Epithelial cell of prostate (primary cell): ENCODE data around the gene ZBTB40.

Source experiments
- DNase-seq: peaks from one replicate; pipeline ENCODE4 v3.0.0-alpha.2; 2011; ENCODE audit warnings: low read depth, low spot score
- H3K27ac ChIP-seq: fragments of 450-650 bp; 2 replicates; pipeline ENCODE4 v1.5.1; 2017; ENCODE audit warnings: mild to moderate bottlenecking

Gene ZBTB40

GRCh38 chr1:22551591-22551990 is 99.9 kb downstream of the ZBTB40 start:
- H3K27ac ChIP-seq: no peak overlapping the region
- no peak for DNase-seq

GRCh38 chr1:22552021-22552420 is 100.4 kb downstream of the ZBTB40 start:
- no peak for DNase-seq
- H3K27ac ChIP-seq: no peak overlapping the region

- H3K27ac ChIP-seq: no peak overlapping the region
- DNase-seq: no peak
These were observed 101.6 kb downstream of the ZBTB40 start for GRCh38 chr1:22553104-22553880.

- H3K27ac ChIP-seq: no peak overlapping the region
- DNase-seq: no peak
These were observed 102.4 kb downstream of the ZBTB40 start for GRCh38 chr1:22553991-22554522.

GRCh38 chr1:22555371-22555656 is 103.7 kb downstream of the ZBTB40 start:
- DNase-seq: no peak
- H3K27ac ChIP-seq: no peak overlapping the region

- no peak overlapping the region for H3K27ac ChIP-seq
- DNase-seq: no peak
These were observed 104.9 kb downstream of the ZBTB40 start for GRCh38 chr1:22556391-22557104.

- H3K27ac ChIP-seq: no peak overlapping the region
- DNase-seq: peak; percentile 20
These were observed 105.8 kb downstream of the ZBTB40 start for GRCh38 chr1:22557341-22557950.

- H3K27ac ChIP-seq: no peak within 1 kb of the TSS
- DNase-seq: no peak
These were observed 111.2 kb downstream of the ZBTB40 start, which contains the start of gene EPHA8 for GRCh38 chr1:22562584-22563583. Gene EPHA8, plus strand, starts transcription at chr1:22563489. Its CDS starts 147 bp downstream, at chr1:22563636.

GRCh38 chr1:22563671-22564602 is 112.3 kb downstream of the ZBTB40 start:
- H3K27ac ChIP-seq: no peak overlapping the region
- no peak for DNase-seq

GRCh38 chr1:22566161-22566560 is 114.5 kb downstream of the ZBTB40 start:
- no peak overlapping the region for H3K27ac ChIP-seq
- DNase-seq: no peak

- DNase-seq: no peak
- H3K27ac ChIP-seq: no peak overlapping the region
These were observed 115.5 kb downstream of the ZBTB40 start for GRCh38 chr1:22567197-22567596.

GRCh38 chr1:22567994-22568393 is 116.3 kb downstream of the ZBTB40 start:
- no peak for DNase-seq
- no peak overlapping the region for H3K27ac ChIP-seq

- H3K27ac ChIP-seq: no peak overlapping the region
- DNase-seq: no peak
These were observed 117.6 kb downstream of the ZBTB40 start for GRCh38 chr1:22569269-22569668.

GRCh38 chr1:22570140-22570909 is 118.7 kb downstream of the ZBTB40 start:
- no peak overlapping the region for H3K27ac ChIP-seq

GRCh38 chr1:22572818-22573217 is 121.2 kb downstream of the ZBTB40 start:
- no peak for DNase-seq
- no peak overlapping the region for H3K27ac ChIP-seq

More at GRCh38 chr1:22570140-22570909, 118.7 kb downstream of the ZBTB40 start:
- no peak for DNase-seq

- H3K27ac ChIP-seq: no peak overlapping the region
- DNase-seq: no peak
These were observed 121.6 kb downstream of the ZBTB40 start for GRCh38 chr1:22573237-22573636.

- no peak for DNase-seq
- no peak overlapping the region for H3K27ac ChIP-seq
These were observed 124.0 kb downstream of the ZBTB40 start for GRCh38 chr1:22575532-22576149.

GRCh38 chr1:22576150-22576544 is 124.5 kb downstream of the ZBTB40 start:
- DNase-seq: no peak
- no peak overlapping the region for H3K27ac ChIP-seq
